ENCODE results near the gene TNN. TPM values are rescaled to one million over a fixed set of nuclear protein-coding genes. Genes with fewer than 3 reads are reported as not detected.

TNN gene
- polyA plus RNA-seq, 1 donor from 2014 or later: not detected

GRCh38 chr1:175155473-175155856 is 87.8 kb downstream of the TNN start:
- H3K27ac ChIP-seq (ENCODE audit: low read length): no peak overlapping the region
- H3K36me3 ChIP-seq (ENCODE audit: insufficient read depth, low read length): no peaks in the 10 kb centered on the region
- H3K9me3 ChIP-seq (ENCODE audit: low read length): no peaks in the 10 kb centered on the region
- H2AFZ ChIP-seq (ENCODE audit: low read depth, low read length): no peak overlapping the region
- no peak overlapping the region for H3K4me2 ChIP-seq (ENCODE audit: low read length)
- no peaks in the 10 kb centered on the region for H3F3A ChIP-seq (ENCODE audit: insufficient read depth, low read length, poor library complexity, severe bottlenecking)
- no peak overlapping the region for H3K9ac ChIP-seq (ENCODE audit: low read length)
- no peaks in the 10 kb centered on the region for H4K20me1 ChIP-seq (ENCODE audit: insufficient read depth)
- no peaks in the 10 kb centered on the region for H3K27me3 ChIP-seq (ENCODE audit: insufficient read depth, low read depth, low read length)
- no peaks in the 10 kb centered on the region for H3K9me2 ChIP-seq (ENCODE audit: insufficient read depth, low read length)
- no peaks in the 10 kb centered on the region for H3K79me2 ChIP-seq (replicated peaks; ENCODE audit: insufficient read depth, low read length)
- H3K4me3 ChIP-seq (ENCODE audit: low read length): no peak overlapping the region
- no peak for TF ChIP-seq CTCF (IDR thresholded peaks at IDR 0.05; ENCODE audit: poor library complexity, severe bottlenecking)
- TF ChIP-seq RAD21 (conservative IDR thresholded peaks at IDR 0.05): no peak
- TF ChIP-seq TAF1 (IDR thresholded peaks at IDR 0.05; ENCODE audit: low read depth): no peak
- TF ChIP-seq EZH2 (IDR thresholded peaks at IDR 0.05; ENCODE audit: borderline replicate concordance, insufficient read depth, low read length, poor library complexity, severe bottlenecking): no peak
- TF ChIP-seq POLR2AphosphoS5 (IDR thresholded peaks at IDR 0.05): no peak

GRCh38 chr1:175155936-175156335 is 88.3 kb downstream of the TNN start:
- H4K20me1 ChIP-seq (ENCODE audit: insufficient read depth): no peaks in the 10 kb centered on the region
- H3K79me2 ChIP-seq (replicated peaks; ENCODE audit: insufficient read depth, low read length): no peaks in the 10 kb centered on the region
- no peak overlapping the region for H3K27ac ChIP-seq (ENCODE audit: low read length)
- H2AFZ ChIP-seq (ENCODE audit: low read depth, low read length): no peak overlapping the region
- no peaks in the 10 kb centered on the region for H3K9me2 ChIP-seq (ENCODE audit: insufficient read depth, low read length)
- no peak overlapping the region for H3K4me3 ChIP-seq (ENCODE audit: low read length)
- H3K9ac ChIP-seq (ENCODE audit: low read length): no peak overlapping the region
- no peak overlapping the region for H3K4me2 ChIP-seq (ENCODE audit: low read length)
- no peaks in the 10 kb centered on the region for H3F3A ChIP-seq (ENCODE audit: insufficient read depth, low read length, poor library complexity, severe bottlenecking)
- H3K9me3 ChIP-seq (ENCODE audit: low read length): no peaks in the 10 kb centered on the region
- no peaks in the 10 kb centered on the region for H3K27me3 ChIP-seq (ENCODE audit: insufficient read depth, low read depth, low read length)
- TF ChIP-seq SMC3 (conservative IDR thresholded peaks at IDR 0.05; ENCODE audit: poor library complexity) (no peak), RAD21 (conservative IDR thresholded peaks at IDR 0.05) (no peak), CTCF (IDR thresholded peaks at IDR 0.05; ENCODE audit: poor library complexity, severe bottlenecking) (no peak), POLR2AphosphoS5 (IDR thresholded peaks at IDR 0.05) (no peak), EZH2 (IDR thresholded peaks at IDR 0.05; ENCODE audit: borderline replicate concordance, insufficient read depth, low read length, poor library complexity, severe bottlenecking) (no peak), EP300 (conservative IDR thresholded peaks at IDR 0.05; ENCODE audit: poor library complexity, severe bottlenecking) (no peak), MXI1 (conservative IDR thresholded peaks at IDR 0.05; ENCODE audit: poor library complexity, severe bottlenecking) (no peak), TAF1 (IDR thresholded peaks at IDR 0.05; ENCODE audit: low read depth) (no peak)
- TF ChIP-seq, protein P1, sequence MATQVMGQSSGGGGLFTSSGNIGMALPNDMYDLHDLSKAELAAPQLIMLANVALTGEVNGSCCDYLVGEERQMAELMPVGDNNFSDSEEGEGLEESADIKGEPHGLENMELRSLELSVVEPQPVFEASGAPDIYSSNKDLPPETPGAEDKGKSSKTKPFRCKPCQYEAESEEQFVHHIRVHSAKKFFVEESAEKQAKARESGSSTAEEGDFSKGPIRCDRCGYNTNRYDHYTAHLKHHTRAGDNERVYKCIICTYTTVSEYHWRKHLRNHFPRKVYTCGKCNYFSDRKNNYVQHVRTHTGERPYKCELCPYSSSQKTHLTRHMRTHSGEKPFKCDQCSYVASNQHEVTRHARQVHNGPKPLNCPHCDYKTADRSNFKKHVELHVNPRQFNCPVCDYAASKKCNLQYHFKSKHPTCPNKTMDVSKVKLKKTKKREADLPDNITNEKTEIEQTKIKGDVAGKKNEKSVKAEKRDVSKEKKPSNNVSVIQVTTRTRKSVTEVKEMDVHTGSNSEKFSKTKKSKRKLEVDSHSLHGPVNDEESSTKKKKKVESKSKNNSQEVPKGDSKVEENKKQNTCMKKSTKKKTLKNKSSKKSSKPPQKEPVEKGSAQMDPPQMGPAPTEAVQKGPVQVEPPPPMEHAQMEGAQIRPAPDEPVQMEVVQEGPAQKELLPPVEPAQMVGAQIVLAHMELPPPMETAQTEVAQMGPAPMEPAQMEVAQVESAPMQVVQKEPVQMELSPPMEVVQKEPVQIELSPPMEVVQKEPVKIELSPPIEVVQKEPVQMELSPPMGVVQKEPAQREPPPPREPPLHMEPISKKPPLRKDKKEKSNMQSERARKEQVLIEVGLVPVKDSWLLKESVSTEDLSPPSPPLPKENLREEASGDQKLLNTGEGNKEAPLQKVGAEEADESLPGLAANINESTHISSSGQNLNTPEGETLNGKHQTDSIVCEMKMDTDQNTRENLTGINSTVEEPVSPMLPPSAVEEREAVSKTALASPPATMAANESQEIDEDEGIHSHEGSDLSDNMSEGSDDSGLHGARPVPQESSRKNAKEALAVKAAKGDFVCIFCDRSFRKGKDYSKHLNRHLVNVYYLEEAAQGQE (IDR thresholded peaks at IDR 0.05; ENCODE audit: borderline replicate concordance): no peak
- no peaks in the 10 kb centered on the region for H3K36me3 ChIP-seq (ENCODE audit: insufficient read depth, low read length)
